Measurements from ENCODE around the gene KHSRP.

- TF ChIP-seq CTCF (IDR thresholded peaks at IDR 0.05 in 2 of 3, conservative IDR thresholded peaks at IDR 0.05 in 1 of 3; ENCODE audit: control insufficient read depth in 2 of 3, extremely low read depth in 1 of 3, insufficient read depth in 1 of 3, low read depth in 3 of 3, low read length in 3 of 3) (no peak), SUZ12 (IDR thresholded peaks at IDR 0.05; ENCODE audit: unreplicated experiment) (no peak), POLR2AphosphoS5 (IDR thresholded peaks at IDR 0.05; ENCODE audit: low read length) (no peak), TBL1XR1 (IDR thresholded peaks at IDR 0.05; ENCODE audit: low read depth, low read length) (no peak), ZBTB40 (IDR thresholded peaks at IDR 0.05; ENCODE audit: borderline replicate concordance) (no peak), ATF2 (IDR thresholded peaks at IDR 0.05; ENCODE audit: low read length) (no peak), E2F8 (IDR thresholded peaks at IDR 0.05; ENCODE audit: low read depth, partially characterized antibody) (no peak), CREB1 (IDR thresholded peaks at IDR 0.05; ENCODE audit: low read depth) (no peak), POLR2A (IDR thresholded peaks at IDR 0.05; ENCODE audit: low read depth, low read length) (no peak), CEBPZ (IDR thresholded peaks at IDR 0.05; ENCODE audit: low read depth, low read length) (no peak), PBX3 (IDR thresholded peaks at IDR 0.05; ENCODE audit: insufficient replicate concordance, low read depth, low read length) (no peak)
These were observed 28.3 kb downstream of the KHSRP start for GRCh38 chr19:6396305-6396704.

Data from GM12878 (cell line).